K562 (cell line): ENCODE results near the gene PAQR6. TPM values are rescaled to one million over a fixed set of nuclear protein-coding genes. Genes with fewer than 3 reads are reported as not detected.

ENCODE experiments used
- ARNT ChIP-seq, 2 experiments: fragments of 450-650 bp; IDR thresholded peaks; 2 replicates each; pipeline ENCODE4 v1.6.1; 2016; ENCODE audit warnings: mild to moderate bottlenecking in 1 of 2
- CHD7 ChIP-seq: fragments of 200-600 bp; sonication (generic); IDR thresholded peaks from one replicate; pipeline ENCODE4 v1.6.1; 2012; ENCODE audit warnings: mild to moderate bottlenecking, low read depth, low read length, inconsistent platforms
- CTCFL ChIP-seq: IDR thresholded peaks from 2 replicates; pipeline ENCODE4 v1.6.1; 2011; ENCODE audit warnings: borderline replicate concordance, low read depth, mild to moderate bottlenecking, moderate library complexity, low read length; ENCODE audit not compliant: insufficient read depth, poor library complexity, severe bottlenecking
- GATA2 ChIP-seq: sonication (generic); formaldehyde crosslinking; IDR thresholded peaks from 2 replicates; pipeline ENCODE4 v1.4.0; 2020; ENCODE audit warnings: mild to moderate bottlenecking, missing genetic modification reagents
- JUND ChIP-seq, 2 experiments: IDR thresholded peaks; 2 replicates in 1 of 2; 3 replicates in 1 of 2; pipeline ENCODE4 v1.6.1; 2011; ENCODE audit warnings: borderline replicate concordance in 2 of 2, low read depth in 2 of 2, low read length in 2 of 2, improper control_type of control experiment in 1 of 2, missing biosample characterization in 1 of 2, missing genetic modification characterization in 1 of 2, missing genetic modification reagents in 1 of 2
- MAZ ChIP-seq, 2 experiments: fragments of 450-650 bp in 1 of 2; sonication (generic) in 1 of 2; formaldehyde crosslinking; IDR thresholded peaks in 1 of 2; conservative IDR thresholded peaks in 1 of 2; 2 replicates each; pipeline versions ENCODE4 v1.4.0 to v1.5.0; 2020; ENCODE audit warnings: mild to moderate bottlenecking in 1 of 2, missing genetic modification reagents in 1 of 2
- ZBTB1 ChIP-seq: sonication (generic); formaldehyde crosslinking; IDR thresholded peaks from 2 replicates; pipeline ENCODE4 v1.8.1; 2023; ENCODE audit warnings: missing genetic modification reagents, low read depth, mild to moderate bottlenecking, borderline replicate concordance
- ZBTB43 ChIP-seq: sonication (generic); formaldehyde crosslinking; IDR thresholded peaks from 2 replicates; pipeline ENCODE4 v1.8.0; 2023; ENCODE audit warnings: mild to moderate bottlenecking, missing genetic modification reagents
- polyA plus RNA-seq, 8 experiments: library from polyadenylated mRNA; depleted of rRNA in 4 of 8; stranded (reverse) in 5 of 8; unstranded in 3 of 8; fragments of >200 nt; fragmentation: Nextera tagmentation in 2 of 8; fragmentation: Illumina TruSeq in 1 of 8; extraction: Ambion mirVana in 2 of 8; extraction: Trizol in 1 of 8; gene quantifications; 2 replicates each; pipeline versions ENCODE4 v1.2.1 to v1.2.3, GENCODE V29; 2011 to 2014; ENCODE audit warnings: inconsistent platforms in 1 of 8, missing spikeins in 1 of 8
- total RNA-seq, 7 experiments: library from RNA; depleted of rRNA in 6 of 7; stranded (reverse); fragments of >200 nt in 6 of 7; fragmentation: Illumina TruSeq in 2 of 7; extraction: Trizol in 2 of 7; gene quantifications; 2 replicates each; pipeline versions ENCODE4 v1.2.1 to v1.2.3, GENCODE V29; 2011 to 2021; ENCODE audit warnings: low replicate concordance in 1 of 7
- TF ChIP-seq, protein P1 (sequence below): sonication (generic); formaldehyde crosslinking; IDR thresholded peaks from 2 replicates; pipeline ENCODE4 v1.8.0; 2022; ENCODE audit warnings: mild to moderate bottlenecking, missing genetic modification reagents

The PAQR6 gene
- total and polyA plus RNA-seq, 9 of the 15 experiments (the other 6 are each of a cell fraction or from before 2014, with no cell fraction given), result 0.07 to 1.8 (median 0.62) TPM

DNA sequence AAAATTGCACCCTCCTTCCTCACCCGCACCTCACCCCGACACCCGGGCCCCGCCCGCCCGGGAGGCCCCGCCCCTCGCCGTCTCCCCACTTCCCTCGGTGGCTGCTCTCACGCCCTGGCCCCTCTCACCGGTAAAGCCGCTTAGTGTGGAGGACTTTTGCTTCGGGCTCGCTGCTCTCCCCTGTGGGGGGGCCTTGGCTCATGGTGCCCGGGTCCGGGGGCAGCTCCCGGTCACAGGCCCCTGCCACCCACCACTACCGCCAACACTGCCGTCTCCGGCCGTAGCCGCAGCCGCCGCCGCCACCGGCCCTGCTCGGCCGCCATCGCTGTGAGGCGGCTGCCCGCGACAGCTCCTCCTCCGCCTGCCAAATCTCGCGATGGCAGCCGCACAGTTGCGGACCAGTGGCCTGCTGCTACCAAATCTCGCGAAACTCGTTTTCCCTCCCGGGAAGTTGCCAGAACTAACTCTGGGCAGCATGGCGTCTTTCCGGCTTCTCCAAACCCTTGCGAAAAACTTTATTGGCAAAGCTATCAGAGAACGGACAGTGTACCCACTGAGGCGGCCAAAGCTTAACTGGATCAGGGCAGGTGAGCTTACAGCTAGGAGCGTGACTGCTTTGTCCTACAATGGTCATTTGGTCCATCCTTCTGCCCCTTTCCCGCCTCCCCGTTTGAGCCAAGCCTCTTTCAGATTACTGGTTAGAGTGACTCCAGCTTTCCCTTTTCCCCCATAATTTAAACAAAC is 34.8 kb upstream of the PAQR6 start, which contains the start of gene SMG5 (continued):
- TF ChIP-seq CHD7 (no peak), MAZ (CRISPR knock-in tag; conservative IDR thresholded peaks at IDR 0.05 in 1 of 2, IDR thresholded peaks at IDR 0.05 in 1 of 2) (peak; percentile 84 to 92), ZBTB1 (CRISPR knock-in tag) (peak; percentile 67; the same call in 1 of the 2 replicates), CTCFL (no peak), ZBTB43 (CRISPR knock-in tag) (no peak), JUND (IDR thresholded peaks at IDR 0.05; ENCODE audit: borderline replicate concordance, low read depth, low read length) (peak; percentile 79; the same call in 1 of the 2 replicates), JUND (tag; IDR thresholded peaks at IDR 0.05; ENCODE audit: borderline replicate concordance, low read depth, low read length) (peak; percentile 55; the same call in 1 of the 3 replicates), ARNT (IDR thresholded peaks at IDR 0.05) (no peak; a peak in 1 of 4 replicates), GATA2 (CRISPR knock-in tag) (no peak)
- TF ChIP-seq, protein P1, sequence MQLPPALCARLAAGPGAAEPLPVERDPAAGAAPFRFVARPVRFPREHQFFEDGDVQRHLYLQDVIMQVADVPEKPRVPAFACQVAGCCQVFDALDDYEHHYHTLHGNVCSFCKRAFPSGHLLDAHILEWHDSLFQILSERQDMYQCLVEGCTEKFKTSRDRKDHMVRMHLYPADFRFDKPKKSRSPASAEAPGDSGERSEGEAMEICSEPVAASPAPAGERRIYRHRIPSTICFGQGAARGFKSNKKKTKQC (CRISPR knock-in tag), result peak; percentile 70; the same call in 1 of the 2 replicates
